ENCODE data around the gene MT1H. TPM values are rescaled to one million over a fixed set of nuclear protein-coding genes. Genes with fewer than 3 reads are reported as not detected.
A peak's percentile ranks its signal among the peaks of the same experiment; 100 is the strongest.

Gene MT1H
- total RNA-seq, 4 donors from 2014 or later = 45.4 to 179 (median 62.8) TPM; not detected in 1

DNA sequence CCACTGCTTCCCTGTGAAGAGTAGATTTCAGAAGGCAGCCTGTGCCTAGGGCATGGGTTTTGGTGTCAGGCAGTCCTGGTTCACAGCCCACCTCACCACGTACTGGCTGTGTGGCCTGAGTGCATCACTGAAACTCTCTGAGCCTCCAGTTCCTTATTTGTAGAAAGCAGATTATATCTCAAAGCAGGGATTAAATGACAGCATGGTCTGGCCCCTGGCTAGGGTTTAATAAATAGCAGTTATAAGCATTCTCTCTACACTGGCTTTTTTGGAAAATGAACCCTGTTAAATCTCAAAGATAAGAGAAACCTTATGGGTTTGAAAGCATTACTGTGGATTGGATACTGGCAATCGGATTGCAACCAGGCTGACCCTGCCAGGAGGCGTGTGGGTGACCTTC is 40.1 kb upstream of the MT1H start:
- H3K4me3 ChIP-seq (replicated peaks in 1 of 3) = no peak overlapping the region
- DNase-seq = no peak
- no peaks in the 10 kb centered on the region for H3K9me3 ChIP-seq
- no peak for TF ChIP-seq POLR2A (IDR thresholded peaks at IDR 0.05)
- TF ChIP-seq, protein P1, sequence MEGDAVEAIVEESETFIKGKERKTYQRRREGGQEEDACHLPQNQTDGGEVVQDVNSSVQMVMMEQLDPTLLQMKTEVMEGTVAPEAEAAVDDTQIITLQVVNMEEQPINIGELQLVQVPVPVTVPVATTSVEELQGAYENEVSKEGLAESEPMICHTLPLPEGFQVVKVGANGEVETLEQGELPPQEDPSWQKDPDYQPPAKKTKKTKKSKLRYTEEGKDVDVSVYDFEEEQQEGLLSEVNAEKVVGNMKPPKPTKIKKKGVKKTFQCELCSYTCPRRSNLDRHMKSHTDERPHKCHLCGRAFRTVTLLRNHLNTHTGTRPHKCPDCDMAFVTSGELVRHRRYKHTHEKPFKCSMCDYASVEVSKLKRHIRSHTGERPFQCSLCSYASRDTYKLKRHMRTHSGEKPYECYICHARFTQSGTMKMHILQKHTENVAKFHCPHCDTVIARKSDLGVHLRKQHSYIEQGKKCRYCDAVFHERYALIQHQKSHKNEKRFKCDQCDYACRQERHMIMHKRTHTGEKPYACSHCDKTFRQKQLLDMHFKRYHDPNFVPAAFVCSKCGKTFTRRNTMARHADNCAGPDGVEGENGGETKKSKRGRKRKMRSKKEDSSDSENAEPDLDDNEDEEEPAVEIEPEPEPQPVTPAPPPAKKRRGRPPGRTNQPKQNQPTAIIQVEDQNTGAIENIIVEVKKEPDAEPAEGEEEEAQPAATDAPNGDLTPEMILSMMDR (IDR thresholded peaks at IDR 0.05) = no peak
- 91 to 95% methylated on average over 3 of the region's 3 CpGs for WGBS, 2 donors
- no peaks in the 10 kb centered on the region for H3K36me3 ChIP-seq
- H3K27me3 ChIP-seq = no peaks in the 10 kb centered on the region
- intact Hi-C loops (cut with DNase I) = no loop called here
- H3K27ac ChIP-seq = peak overlapping the region in 1 of 3 donors; percentile 95
- H3K4me1 ChIP-seq = peaks cover 0 to 10% of the 10 kb centered on the region in 2 donors

DNA sequence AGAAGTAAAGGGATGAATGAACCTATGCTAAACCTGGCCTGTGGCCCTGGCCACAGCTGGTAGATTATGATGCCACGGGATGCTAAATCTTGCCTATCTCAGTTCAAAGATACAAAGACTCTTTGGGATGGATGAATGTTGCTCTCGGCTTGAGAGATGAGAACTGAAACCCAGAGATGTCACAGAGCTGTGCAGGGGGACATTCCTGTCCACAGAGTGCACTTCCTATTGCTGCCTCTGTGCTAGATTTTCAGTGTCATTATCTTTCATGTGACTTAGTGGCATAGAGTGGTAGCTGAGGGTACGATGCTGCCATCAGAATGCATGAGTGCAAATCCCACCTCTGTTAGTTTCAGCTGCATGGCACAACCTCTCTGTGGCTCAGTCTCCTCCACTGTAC is 39.5 kb upstream of the MT1H start:
- Histone ChIP-seq H3K27me3 (peaks cover 1% of the 10 kb centered on the region), H3K4me3 (replicated peaks in 1 of 3) (no peak overlapping the region), H3K36me3 (no peaks in the 10 kb centered on the region), H3K27ac (no peak overlapping the region), H3K9me3 (no peaks in the 10 kb centered on the region), H3K4me1 (peaks cover 0 to 10% of the 10 kb centered on the region in 2 donors)
- WGBS, 2 donors = 82 to 93% methylated on average over 3 of the region's 3 CpGs
- intact Hi-C loops (cut with DNase I) = no loop called here
- DNase-seq = no peak
- TF ChIP-seq, protein P1 (IDR thresholded peaks at IDR 0.05) = no peak
- TF ChIP-seq POLR2A (IDR thresholded peaks at IDR 0.05) = no peak

DNA sequence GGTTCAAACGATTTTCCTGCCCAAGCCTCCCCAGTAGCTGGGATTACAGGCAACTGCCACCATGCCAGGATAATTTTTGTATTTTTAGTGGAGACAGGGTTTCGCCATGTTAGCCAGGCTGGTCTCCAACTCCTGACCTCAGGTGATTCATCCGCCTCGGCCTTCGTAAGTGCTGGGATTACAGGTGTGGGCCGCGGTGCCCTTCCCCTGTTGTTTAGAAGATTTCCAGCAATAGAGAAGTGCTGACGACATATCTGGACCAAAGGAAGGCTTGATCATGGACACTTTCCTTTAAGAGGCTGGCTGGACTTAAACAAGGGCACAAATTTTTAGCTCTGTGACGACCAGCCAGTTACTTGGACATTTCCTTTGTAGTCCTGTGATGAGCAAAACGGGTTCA is 38.4 kb upstream of the MT1H start:
- intact Hi-C loops (cut with DNase I) = no loop called here
- Histone ChIP-seq H3K36me3 (no peaks in the 10 kb centered on the region), H3K9me3 (no peaks in the 10 kb centered on the region), H3K4me3 (replicated peaks in 1 of 3) (no peak overlapping the region), H3K4me1 (peaks cover 0 to 10% of the 10 kb centered on the region in 2 donors), H3K27ac (peak overlapping the region in 1 of 3 donors; percentile 73), H3K27me3 (peaks cover 4% of the 10 kb centered on the region)
- WGBS, 2 donors = 89 to 93% methylated on average over 10 of the region's 10 CpGs
- TF ChIP-seq, protein P1 (IDR thresholded peaks at IDR 0.05) = no peak
- TF ChIP-seq POLR2A (IDR thresholded peaks at IDR 0.05) = no peak
- no peak for DNase-seq

DNA sequence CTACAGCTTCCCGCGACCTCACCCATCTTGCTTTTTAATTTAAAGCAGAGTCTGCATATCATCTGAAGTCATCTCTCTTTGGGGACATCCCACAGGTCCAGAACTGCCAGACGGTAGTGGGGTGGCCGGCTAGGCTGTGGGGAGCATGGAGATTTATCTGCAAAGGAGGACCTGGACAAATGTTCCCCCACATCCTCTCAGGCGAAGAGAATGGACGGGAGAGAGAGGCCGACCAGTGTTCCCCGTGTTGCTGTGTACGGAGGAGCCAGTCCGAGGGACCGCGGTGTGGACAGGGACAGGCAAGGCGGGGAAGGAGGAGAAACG is 37.8 kb upstream of the MT1H start:
- H3K27me3 ChIP-seq = peaks cover 4% of the 10 kb centered on the region
- no peaks in the 10 kb centered on the region for H3K9me3 ChIP-seq
- peak overlapping the region; percentile 22 to 73 (median 58) for H3K27ac ChIP-seq
- intact Hi-C loops (cut with DNase I) = no loop called here
- H3K36me3 ChIP-seq = no peaks in the 10 kb centered on the region
- 26 to 32% methylated on average over 12 to 14 of the region's 14 CpGs for WGBS, 2 donors
- no peak for DNase-seq
- H3K4me3 ChIP-seq (replicated peaks in 1 of 3) = peak overlapping the region; percentile 14 to 41 (median 21)
- H3K4me1 ChIP-seq = peaks cover 0 to 10% of the 10 kb centered on the region in 2 donors
- TF ChIP-seq, protein P1 (IDR thresholded peaks at IDR 0.05) = no peak
- no peak for TF ChIP-seq POLR2A (IDR thresholded peaks at IDR 0.05)

DNA sequence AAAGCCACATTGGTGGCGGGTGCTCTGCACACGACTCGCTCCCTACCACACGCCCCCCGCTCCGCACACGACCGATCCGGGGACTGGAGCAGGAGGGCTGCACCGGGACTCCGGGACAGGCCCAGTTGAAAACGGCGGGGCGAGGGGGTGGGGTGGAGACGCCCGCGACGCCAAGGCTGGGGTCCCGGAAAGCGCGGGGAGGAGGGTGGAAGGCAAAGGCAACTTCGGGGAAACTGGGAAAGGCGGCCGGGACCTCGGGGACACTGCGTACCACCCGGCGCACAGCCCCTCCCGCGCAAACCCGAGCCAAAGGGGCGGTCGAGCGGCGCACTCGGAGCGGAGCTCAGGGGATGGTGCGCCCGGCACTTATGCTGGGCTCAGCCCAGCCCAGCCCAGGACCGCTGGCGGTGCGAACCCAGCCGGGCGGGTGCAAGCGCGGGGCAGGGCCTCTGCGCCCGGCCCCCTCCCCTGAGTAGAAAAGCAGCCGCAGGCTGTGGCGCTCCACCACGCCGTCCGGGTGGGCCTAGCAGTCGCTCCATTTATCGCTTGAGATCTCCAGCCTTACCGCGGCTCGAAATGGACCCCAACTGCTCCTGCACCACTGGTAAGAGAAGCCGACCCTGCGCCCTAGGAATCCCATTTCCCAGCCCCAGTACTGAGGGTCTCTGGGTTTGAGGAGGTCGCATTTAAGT is 37.3 kb upstream of the MT1H start, which contains the start of gene MT1M:
Gene MT1M (plus strand): TSS at position 504 of the 692 bp plus-strand sequence. CDS start 73 bp downstream, at position 577.
- intact Hi-C loops (cut with DNase I) = no loop called here
- H3K4me1 ChIP-seq = peaks cover 0 to 10% of the 10 kb centered on the region in 2 donors

More for the DNA sequence above, 37.3 kb upstream of the MT1H start, which contains the start of gene MT1M:
- peak; percentile 72 to 74 for DNase-seq
- peak in 1 of 2 donors; percentile 76 for TF ChIP-seq POLR2A (IDR thresholded peaks at IDR 0.05)
- TF ChIP-seq, protein P1 (IDR thresholded peaks at IDR 0.05) = no peak
- 0 to 4% methylated on average over 7 to 22 of the region's 61 CpGs for WGBS, 2 donors
- Histone ChIP-seq H3K27ac (peak within 1 kb of the TSS; percentile 22 to 73 (median 58)), H3K9me3 (no peaks in the 10 kb centered on the region), H3K27me3 (peaks cover 4% of the 10 kb centered on the region), H3K4me3 (replicated peaks in 1 of 3) (peak within 1 kb of the TSS; percentile 14 to 41 (median 21)), H3K36me3 (no peaks in the 10 kb centered on the region)
